Measurements from ENCODE around the gene ZBTB39.
"Not testable (repeated sequence)": the region's sequence is repeated elsewhere in the genome, so short reads cannot be mapped to it uniquely, and the experiment has no call there.

ZBTB39 gene

GRCh38 chr12:57018353-57018752, 12.0 kb upstream of the ZBTB39 start:
- H3K9me3 Mint-ChIP-seq; ATAC-seq; H3K27ac Mint-ChIP-seq; DNase-seq (ENCODE audit: low spot score in 2 of 2); H3K36me3 Mint-ChIP-seq; H3K4me1 Mint-ChIP-seq; H3K4me3 Mint-ChIP-seq: not testable (repeated sequence)

- Mint-ChIP-seq H3K27ac (no peak within 1 kb of the TSS), H3K4me3 (no peak within 1 kb of the TSS), H3K9me3 (no peaks in the 10 kb centered on the region), H3K4me1 (peaks cover 13% of the 10 kb centered on the region), H3K36me3 (no peaks in the 10 kb centered on the region)
- no peak for DNase-seq (ENCODE audit: low spot score in 2 of 2)
- no peak for ATAC-seq
Observed at GRCh38 chr12:57016348-57016747, 10.0 kb upstream of the ZBTB39 start, which contains the start of gene TAC3. Gene TAC3 (minus strand): TSS chr12:57016529. CDS start chr12:57015797, 732 bp downstream.

GRCh38 chr12:57012600-57013465, 6.5 kb upstream of the ZBTB39 start:
- Mint-ChIP-seq H3K4me3 (no peak overlapping the region), H3K27ac (peak overlapping the region; percentile 7), H3K36me3 (no peaks in the 10 kb centered on the region), H3K4me1 (peaks cover 16% of the 10 kb centered on the region), H3K9me3 (no peaks in the 10 kb centered on the region)
- ATAC-seq (no peak), DNase-seq (ENCODE audit: low spot score in 2 of 2) (no peak)

- H3K9me3 Mint-ChIP-seq, result no peaks in the 10 kb centered on the region
- H3K27ac Mint-ChIP-seq, result no peak overlapping the region
- H3K4me1 Mint-ChIP-seq, result peaks cover 23% of the 10 kb centered on the region
- no peak for DNase-seq (ENCODE audit: low spot score in 2 of 2)
- no peak overlapping the region for H3K4me3 Mint-ChIP-seq
- peaks cover 4% of the 10 kb centered on the region for H3K36me3 Mint-ChIP-seq
- ATAC-seq, result peak; percentile 71
Observed at GRCh38 chr12:57011438-57012424, 5.4 kb upstream of the ZBTB39 start.

- Mint-ChIP-seq H3K4me1 (peaks cover 27% of the 10 kb centered on the region), H3K27ac (no peak overlapping the region), H3K9me3 (no peaks in the 10 kb centered on the region), H3K36me3 (peaks cover 6% of the 10 kb centered on the region), H3K4me3 (no peak overlapping the region)
- ATAC-seq (no peak), DNase-seq (ENCODE audit: low spot score in 2 of 2) (no peak)
Observed at GRCh38 chr12:57010627-57011247, 4.4 kb upstream of the ZBTB39 start.

- DNase-seq (ENCODE audit: low spot score in 2 of 2) (no peak), ATAC-seq (no peak)
- Mint-ChIP-seq H3K27ac (no peak overlapping the region), H3K36me3 (peaks cover 6% of the 10 kb centered on the region), H3K4me3 (no peak overlapping the region), H3K9me3 (no peaks in the 10 kb centered on the region), H3K4me1 (peaks cover 33% of the 10 kb centered on the region)
Observed at GRCh38 chr12:57009949-57010626, 3.7 kb upstream of the ZBTB39 start.

GRCh38 chr12:57008178-57008577, 1.8 kb upstream of the ZBTB39 start:
- peaks cover 19% of the 10 kb centered on the region for H3K36me3 Mint-ChIP-seq
- H3K4me1 Mint-ChIP-seq, result peaks cover 47% of the 10 kb centered on the region
- H3K4me3 Mint-ChIP-seq, result no peak overlapping the region
- DNase-seq (ENCODE audit: low spot score in 2 of 2) (no peak), ATAC-seq (peak; percentile 33)
- H3K9me3 Mint-ChIP-seq, result no peaks in the 10 kb centered on the region
- no peak overlapping the region for H3K27ac Mint-ChIP-seq

- Mint-ChIP-seq H3K9me3 (no peaks in the 10 kb centered on the region), H3K4me3 (peak overlapping the region; percentile 96), H3K27ac (peak overlapping the region; percentile 84), H3K36me3 (peaks cover 32% of the 10 kb centered on the region), H3K4me1 (peaks cover 45% of the 10 kb centered on the region)
- no peak for DNase-seq (ENCODE audit: low spot score in 2 of 2)
- ATAC-seq, result no peak
Observed at GRCh38 chr12:57006809-57007475, 596 bp upstream of the ZBTB39 start.

GRCh38 chr12:57004651-57005050, 1.7 kb downstream of the ZBTB39 start:
- H3K4me1 Mint-ChIP-seq, result peaks cover 58% of the 10 kb centered on the region
- peak overlapping the region; percentile 96 for H3K4me3 Mint-ChIP-seq
- no peak overlapping the region for H3K27ac Mint-ChIP-seq
- ATAC-seq, result no peak
- peaks cover 50% of the 10 kb centered on the region for H3K36me3 Mint-ChIP-seq
- H3K9me3 Mint-ChIP-seq, result no peaks in the 10 kb centered on the region
- no peak for DNase-seq (ENCODE audit: low spot score in 2 of 2)

GRCh38 chr12:57003395-57003794, 3.0 kb downstream of the ZBTB39 start:
- Mint-ChIP-seq H3K9me3 (no peaks in the 10 kb centered on the region), H3K27ac (no peak overlapping the region), H3K36me3 (peaks cover 60% of the 10 kb centered on the region), H3K4me3 (no peak overlapping the region), H3K4me1 (peaks cover 70% of the 10 kb centered on the region)
- DNase-seq (ENCODE audit: low spot score in 2 of 2) (no peak), ATAC-seq (no peak)

GRCh38 chr12:57001448-57001906, 4.9 kb downstream of the ZBTB39 start:
- Mint-ChIP-seq H3K4me1 (peaks cover 71% of the 10 kb centered on the region), H3K4me3 (no peak overlapping the region), H3K27ac (peak overlapping the region; percentile 65), H3K9me3 (no peaks in the 10 kb centered on the region), H3K36me3 (peaks cover 54% of the 10 kb centered on the region)
- DNase-seq (ENCODE audit: low spot score in 2 of 2) (peak; percentile 64 to 87), ATAC-seq (peak; percentile 29)

GRCh38 chr12:57000393-57000792, 6.0 kb downstream of the ZBTB39 start:
- ATAC-seq, result peak; percentile 77
- no peaks in the 10 kb centered on the region for H3K9me3 Mint-ChIP-seq
- no peak for DNase-seq (ENCODE audit: low spot score in 2 of 2)
- peaks cover 54% of the 10 kb centered on the region for H3K36me3 Mint-ChIP-seq
- H3K4me3 Mint-ChIP-seq, result peak overlapping the region; percentile 35
- H3K4me1 Mint-ChIP-seq, result peaks cover 74% of the 10 kb centered on the region
- H3K27ac Mint-ChIP-seq, result peak overlapping the region; percentile 65

GRCh38 chr12:56999456-56999855, 6.9 kb downstream of the ZBTB39 start:
- peak overlapping the region; percentile 65 for H3K27ac Mint-ChIP-seq
- DNase-seq (ENCODE audit: low spot score in 2 of 2) (no peak), ATAC-seq (no peak)
- peak overlapping the region; percentile 35 for H3K4me3 Mint-ChIP-seq
- H3K4me1 Mint-ChIP-seq, result peaks cover 66% of the 10 kb centered on the region
- no peaks in the 10 kb centered on the region for H3K9me3 Mint-ChIP-seq
- H3K36me3 Mint-ChIP-seq, result peaks cover 53% of the 10 kb centered on the region

- DNase-seq (ENCODE audit: low spot score in 2 of 2) (peak in 1 of 2 donors; percentile 66), ATAC-seq (peak; percentile 87)
- Mint-ChIP-seq H3K9me3 (no peaks in the 10 kb centered on the region), H3K27ac (peak overlapping the region; percentile 65), H3K4me1 (peaks cover 61% of the 10 kb centered on the region), H3K36me3 (peaks cover 48% of the 10 kb centered on the region), H3K4me3 (peak overlapping the region; percentile 35)
Observed at GRCh38 chr12:56998981-56999380, 7.4 kb downstream of the ZBTB39 start.

Measured in stimulated activated effector memory CD8-positive, alpha-beta T cell treated with anti-CD3 and anti-CD28 coated beads, Interleukin-12 subunit alpha, Interleukin-12 subunit beta, amount 100 ng/mL, for 72 hours (primary cell).